HK-2 (cell line): ENCODE results near the gene GSN.

Experiments
- DNase-seq: peaks from one replicate; pipeline ENCODE4 v3.0.0-alpha.2; 2018; ENCODE audit not compliant: unreplicated experiment

Gene GSN

GRCh38 chr9:121267689-121268597 lies at the start of gene GSN:
Gene GSN, plus strand, starts transcription at chr9:121268162. Its CDS starts 33,810 bp downstream, at chr9:121301972.
- peak; percentile 73 for DNase-seq

GRCh38 chr9:121218357-121219027 lies 49.5 kb upstream of the GSN start:
- DNase-seq: no peak

DNA sequence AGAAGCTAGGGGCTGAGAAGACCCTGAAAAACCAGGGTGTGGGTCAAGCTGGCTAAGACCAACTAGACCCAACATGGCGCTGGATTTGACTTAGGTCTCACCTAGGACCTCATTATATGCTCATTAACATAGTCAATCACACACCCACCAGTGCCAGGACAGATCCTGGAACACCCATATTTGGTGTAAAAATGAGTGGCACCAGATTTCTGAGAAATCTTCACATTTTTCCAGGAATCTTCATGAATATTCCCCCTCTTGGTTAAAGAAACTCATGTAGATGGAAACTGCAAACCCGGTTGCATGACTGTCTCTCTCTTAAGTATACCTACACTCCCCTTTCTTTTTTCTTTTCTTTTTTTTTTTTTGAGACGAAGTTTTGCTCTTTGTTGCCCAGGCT lies 48.4 kb upstream of the GSN start:
- no peak for DNase-seq

GRCh38 chr9:121220996-121221663 lies 46.8 kb upstream of the GSN start:
- DNase-seq: no peak

DNA sequence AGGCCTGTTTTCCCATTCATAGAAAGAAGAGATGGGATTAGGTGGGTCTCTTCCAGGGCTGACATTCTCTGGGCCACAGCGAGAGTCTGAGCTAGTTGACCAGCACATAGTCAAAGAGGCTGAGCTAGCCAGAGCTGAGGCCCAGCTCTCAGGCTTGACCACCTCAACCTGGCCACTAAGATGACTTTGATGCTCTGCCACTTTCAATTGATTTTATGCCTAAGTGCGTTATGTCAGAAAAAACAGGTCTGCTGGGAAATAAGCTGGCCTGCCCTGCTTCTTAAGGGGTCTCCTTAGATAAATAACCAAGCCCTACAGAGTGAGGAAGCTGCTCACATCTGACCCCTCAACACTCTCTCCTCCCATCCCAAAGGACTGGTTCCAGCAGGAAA lies 46.3 kb upstream of the GSN start:
- no peak for DNase-seq

DNA sequence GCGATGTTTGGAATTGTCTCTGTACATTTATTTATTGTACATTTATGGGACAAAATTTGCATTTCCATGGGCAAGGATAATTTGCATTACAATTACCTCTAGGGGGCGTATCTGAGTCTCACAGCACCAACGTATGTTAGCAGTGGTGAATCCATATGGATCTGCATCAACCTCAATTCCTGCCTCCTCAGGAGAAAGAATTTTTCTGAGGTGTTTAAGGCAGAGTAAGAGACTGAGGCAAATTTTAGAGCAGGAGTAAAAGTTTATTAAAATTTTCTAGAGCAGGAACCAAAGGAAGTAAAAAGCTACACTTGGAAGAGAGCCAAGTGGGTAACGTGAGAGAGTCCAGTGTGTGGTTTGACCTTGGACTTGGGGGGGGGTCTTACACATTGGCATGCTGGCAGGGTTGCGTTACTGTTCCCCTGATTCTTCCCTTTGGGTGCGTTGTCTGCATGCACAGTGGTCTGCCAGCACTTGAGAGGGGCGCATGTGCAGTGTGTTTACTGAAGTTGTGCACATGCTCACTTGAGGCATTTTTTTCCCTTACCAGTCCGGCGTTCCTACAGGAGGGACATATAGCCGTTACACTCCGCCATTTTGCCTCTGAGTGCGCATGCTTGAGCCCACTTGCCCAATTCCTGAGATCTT lies 45.3 kb upstream of the GSN start:
- DNase-seq: no peak

DNA sequence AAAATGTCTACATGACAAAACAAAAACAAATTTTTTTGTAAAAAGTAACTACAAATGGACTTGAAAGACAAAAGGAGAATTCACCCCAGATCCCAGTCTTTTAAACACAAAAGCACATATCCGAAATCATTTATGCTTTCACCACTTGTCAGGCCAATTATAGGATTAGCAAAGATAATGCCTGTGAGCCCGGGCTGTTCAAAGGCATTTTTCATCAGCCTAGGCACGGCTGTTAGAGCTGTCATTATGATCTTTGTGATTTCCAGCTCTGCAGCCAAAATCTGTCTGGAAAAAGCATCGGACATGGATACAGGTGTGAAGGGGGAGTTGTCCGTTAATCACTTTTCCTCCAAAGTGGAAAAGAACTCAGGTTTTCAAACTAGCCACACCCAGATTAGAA lies 42.7 kb upstream of the GSN start:
- no peak for DNase-seq

DNA sequence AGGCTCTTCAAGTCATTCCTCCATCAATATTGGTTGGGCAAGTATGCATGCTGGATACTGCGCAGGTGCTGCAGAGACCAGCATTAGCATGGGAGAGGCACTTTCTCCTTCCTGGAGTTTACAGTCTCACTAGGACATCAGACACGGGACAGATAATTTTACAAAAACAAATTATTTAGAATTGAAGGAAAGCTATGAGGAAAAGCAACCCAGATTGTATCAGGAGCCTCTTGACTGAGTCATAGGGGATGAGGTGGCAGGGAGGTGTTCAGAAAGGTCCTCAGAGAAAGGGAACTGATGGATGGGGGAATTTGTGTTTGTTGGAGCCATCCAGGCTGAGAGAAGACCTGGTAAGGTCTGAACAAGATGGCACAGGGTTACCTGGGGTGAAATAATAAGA lies 41.8 kb upstream of the GSN start:
- no peak for DNase-seq

- no peak for DNase-seq
Observed at GRCh38 chr9:121227862-121228261, 40.1 kb upstream of the GSN start.

DNA sequence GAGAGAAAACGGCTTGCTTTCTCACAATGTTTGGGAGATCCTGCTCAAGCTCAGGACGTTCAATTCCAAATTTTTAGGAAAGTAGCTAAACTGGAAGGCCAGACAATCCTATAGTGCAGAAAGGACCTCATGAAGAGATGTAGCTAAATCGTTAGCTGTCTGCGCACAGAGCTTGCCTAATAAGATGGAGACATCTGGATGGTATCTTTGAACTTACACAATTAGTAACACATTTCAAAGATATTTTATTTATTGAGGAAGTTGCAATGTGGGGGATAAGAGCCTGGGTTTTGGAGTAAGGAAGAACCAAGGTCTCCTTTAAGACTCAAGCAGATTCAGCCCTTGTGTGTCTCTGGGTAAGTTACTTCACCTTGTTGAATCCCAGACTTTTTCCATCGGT lies 37.7 kb upstream of the GSN start:
- DNase-seq: no peak

DNA sequence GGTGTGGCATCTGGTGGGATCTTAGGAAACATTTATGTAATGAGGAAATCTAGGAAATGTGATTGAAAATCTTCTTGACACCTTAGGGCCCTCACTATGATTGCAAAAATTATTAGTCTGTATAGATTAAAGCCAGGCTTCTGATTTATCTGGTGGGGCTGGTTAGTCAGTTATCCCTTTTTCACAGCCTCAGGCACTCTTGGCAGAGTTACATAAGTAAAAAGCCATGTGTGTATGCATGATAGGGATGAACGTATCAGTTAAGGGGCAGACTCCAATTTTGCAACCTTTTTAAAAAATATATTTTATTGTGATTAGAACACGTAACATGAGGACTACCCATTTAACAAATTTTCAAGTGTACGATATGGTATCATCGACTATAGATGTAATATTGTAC lies 35.7 kb upstream of the GSN start:
- DNase-seq: no peak

GRCh38 chr9:121233906-121234831 lies 33.8 kb upstream of the GSN start:
- DNase-seq: no peak

GRCh38 chr9:121234832-121235161 lies 33.2 kb upstream of the GSN start:
- DNase-seq: no peak

- no peak for DNase-seq
Observed at GRCh38 chr9:121235512-121235911, 32.5 kb upstream of the GSN start.

GRCh38 chr9:121237916-121238315 lies 30.0 kb upstream of the GSN start:
- no peak for DNase-seq

GRCh38 chr9:121239071-121239470 lies 28.9 kb upstream of the GSN start:
- no peak for DNase-seq

- no peak for DNase-seq
Observed at GRCh38 chr9:121239851-121240250, 28.1 kb upstream of the GSN start.

GRCh38 chr9:121240472-121241135 lies 27.4 kb upstream of the GSN start:
- DNase-seq: no peak

GRCh38 chr9:121242219-121242958 lies 25.6 kb upstream of the GSN start:
- DNase-seq: no peak

DNA sequence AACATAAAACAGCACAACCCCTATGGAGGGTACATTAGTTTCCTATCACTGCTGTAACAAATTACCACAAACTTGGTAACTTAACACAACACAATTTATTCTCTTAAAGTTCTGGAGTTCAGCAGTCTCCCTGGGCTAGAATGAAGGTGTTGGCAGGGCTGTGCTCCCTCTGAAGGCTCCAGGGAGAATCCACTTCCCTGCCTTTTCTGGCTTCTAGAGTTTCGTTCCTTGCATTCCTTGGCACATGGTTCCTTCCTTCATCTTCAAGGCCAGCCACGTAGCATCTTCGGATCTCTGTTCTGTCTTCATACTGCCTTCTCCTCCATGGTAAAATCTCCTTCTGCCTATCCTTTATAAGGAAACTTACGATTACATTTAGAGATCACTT lies 25.0 kb upstream of the GSN start:
- no peak for DNase-seq
